Left ventricle myocardium inferior (tissue), 1 donor: ENCODE results near the gene DCST2. TPM values are rescaled to one million over a fixed set of nuclear protein-coding genes. Genes with fewer than 3 reads are reported as not detected.

ENCODE experiments used
- DNase-seq: peaks from one replicate; pipeline ENCODE4 v3.0.0-alpha.2; 2020
- H3K27ac ChIP-seq: fragments of 200-600 bp; replicated peaks from 2 replicates; pipeline ENCODE4 v1.8.0; 2021
- H3K27me3 ChIP-seq: fragments of 200-600 bp; 2 replicates; pipeline ENCODE4 v1.8.0; 2021; ENCODE audit warnings: low read depth
- H3K36me3 ChIP-seq: fragments of 200-600 bp; 2 replicates; pipeline ENCODE4 v1.8.0; 2021
- H3K4me1 ChIP-seq: fragments of 200-600 bp; 2 replicates; pipeline ENCODE4 v1.8.0; 2021
- H3K4me3 ChIP-seq: fragments of 200-600 bp; 2 replicates; pipeline ENCODE4 v1.8.0; 2021; ENCODE audit warnings: mild to moderate bottlenecking, moderate library complexity
- H3K9me3 ChIP-seq: fragments of 200-600 bp; replicated peaks from 2 replicates; pipeline ENCODE4 v1.8.0; 2021
- intact Hi-C: fragments of 100-400 bp; cut with micrococcal nuclease; formaldehyde crosslinking; loops from one replicate; pipeline ENCODE4 v1.11.0; 2022
- microRNA-seq: library from miRNA; unstranded; fragments of <30 nt; microRNA quantifications from one replicate; pipeline ENCODE4 v1.2.0, GENCODE V29; 2020
- total RNA-seq: library from RNA; stranded (reverse); fragmentation: NEBNext Ultra II Directional; extraction: Animal tissue kit (Norgen Biotek cat#: 25700); gene quantifications from one replicate; pipeline ENCODE4 v1.2.1, GENCODE V29; 2021
- TF ChIP-seq, protein P1 (sequence below): fragments of 200-600 bp; IDR thresholded peaks from 2 replicates; pipeline ENCODE4 v1.8.0; 2021; ENCODE audit warnings: antibody characterized with exemption, mild to moderate bottlenecking, borderline replicate concordance
- donor health status: DM: no; HTN: yes; CAD: no; lungs with severe emphysema.

DCST2 gene
- total RNA-seq, 1 donor from 2014 or later, result not detected

DNA sequence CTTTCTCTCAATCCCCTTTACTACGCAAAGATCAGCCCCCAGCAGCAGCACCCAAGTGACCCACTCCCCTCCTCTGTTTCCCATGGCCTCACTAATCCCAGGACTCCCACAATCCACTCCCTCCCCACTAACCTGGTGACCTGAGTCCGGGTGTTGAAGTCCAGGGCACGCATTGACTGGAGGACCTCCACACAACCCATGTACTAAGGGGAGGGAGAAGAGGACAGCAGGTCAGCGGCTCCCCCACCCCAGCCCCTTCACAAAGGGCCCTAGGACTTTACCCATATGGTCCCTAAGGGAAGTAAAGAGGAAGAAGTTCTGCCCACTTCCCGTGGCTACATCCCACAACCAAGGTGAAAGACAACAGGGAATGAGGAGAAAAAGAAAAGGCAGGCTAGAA is 64.3 kb downstream of the DCST2 start:
- Histone ChIP-seq H3K36me3 (peaks cover 49% of the 10 kb centered on the region), H3K4me3 (peak overlapping the region; percentile 82), H3K27me3 (no peaks in the 10 kb centered on the region), H3K27ac (peak overlapping the region; percentile 97), H3K9me3 (no peaks in the 10 kb centered on the region), H3K4me1 (peaks cover 74% of the 10 kb centered on the region)
- no peak for DNase-seq
- TF ChIP-seq, protein P1, sequence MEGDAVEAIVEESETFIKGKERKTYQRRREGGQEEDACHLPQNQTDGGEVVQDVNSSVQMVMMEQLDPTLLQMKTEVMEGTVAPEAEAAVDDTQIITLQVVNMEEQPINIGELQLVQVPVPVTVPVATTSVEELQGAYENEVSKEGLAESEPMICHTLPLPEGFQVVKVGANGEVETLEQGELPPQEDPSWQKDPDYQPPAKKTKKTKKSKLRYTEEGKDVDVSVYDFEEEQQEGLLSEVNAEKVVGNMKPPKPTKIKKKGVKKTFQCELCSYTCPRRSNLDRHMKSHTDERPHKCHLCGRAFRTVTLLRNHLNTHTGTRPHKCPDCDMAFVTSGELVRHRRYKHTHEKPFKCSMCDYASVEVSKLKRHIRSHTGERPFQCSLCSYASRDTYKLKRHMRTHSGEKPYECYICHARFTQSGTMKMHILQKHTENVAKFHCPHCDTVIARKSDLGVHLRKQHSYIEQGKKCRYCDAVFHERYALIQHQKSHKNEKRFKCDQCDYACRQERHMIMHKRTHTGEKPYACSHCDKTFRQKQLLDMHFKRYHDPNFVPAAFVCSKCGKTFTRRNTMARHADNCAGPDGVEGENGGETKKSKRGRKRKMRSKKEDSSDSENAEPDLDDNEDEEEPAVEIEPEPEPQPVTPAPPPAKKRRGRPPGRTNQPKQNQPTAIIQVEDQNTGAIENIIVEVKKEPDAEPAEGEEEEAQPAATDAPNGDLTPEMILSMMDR, result no peak
- intact Hi-C loops, result no loop called here

DNA sequence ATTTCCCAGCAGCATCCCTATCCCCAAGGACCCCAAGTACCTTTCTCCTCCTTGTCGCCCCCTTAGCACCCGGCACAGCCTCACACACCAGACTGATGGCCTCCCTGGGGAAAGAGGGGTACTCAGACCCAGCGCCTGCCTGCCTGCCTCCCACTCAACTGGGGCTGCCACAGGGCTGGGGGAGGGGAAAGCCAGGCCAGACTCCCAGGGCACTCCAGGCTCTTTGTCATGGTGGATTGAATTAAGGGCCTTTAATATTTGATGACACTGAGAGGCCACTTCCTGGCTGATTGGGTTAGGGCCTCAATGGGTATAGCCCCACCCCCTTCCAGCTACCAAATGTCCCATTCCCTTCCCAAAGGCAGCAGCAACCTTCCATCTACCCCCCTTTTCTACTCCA is 64.8 kb downstream of the DCST2 start:
- H3K4me3 ChIP-seq, result no peak overlapping the region
- intact Hi-C loops, result no loop called here
- TF ChIP-seq, protein P1, result no peak
- H3K36me3 ChIP-seq, result peaks cover 54% of the 10 kb centered on the region
- peak overlapping the region; percentile 97 for H3K27ac ChIP-seq
- H3K4me1 ChIP-seq, result peaks cover 70% of the 10 kb centered on the region
- no peaks in the 10 kb centered on the region for H3K9me3 ChIP-seq
- DNase-seq, result no peak
- no peaks in the 10 kb centered on the region for H3K27me3 ChIP-seq

Small RNA genes within 50 kb of the gene (microRNA-seq; reads per million reads assigned to microRNA genes)
- gene MIR4258, result not detected

Other genes with a start within 250 kb of the DCST2 start
- 4.8 TPM for gene KCNN3, start 163.5 kb downstream of the DCST2 start, total RNA-seq
- gene PMVK, start 97.1 kb downstream of the DCST2 start, total RNA-seq, result 46.5 TPM
- gene PBXIP1, start 77.7 kb downstream of the DCST2 start, total RNA-seq, result 52.3 TPM
- 12.9 TPM for gene PYGO2, start 72.0 kb downstream of the DCST2 start, total RNA-seq
- 43.0 TPM for gene SHC1, start 63.0 kb downstream of the DCST2 start, total RNA-seq
- gene CKS1B, start 59.1 kb downstream of the DCST2 start, total RNA-seq, result 17.8 TPM
- 30.1 TPM for gene FLAD1, start 50.4 kb downstream of the DCST2 start, total RNA-seq
- not detected for gene LENEP, start 40.2 kb downstream of the DCST2 start, total RNA-seq
- gene ZBTB7B, start 31.0 kb downstream of the DCST2 start, total RNA-seq, result 42.8 TPM
- not detected for gene DCST1, start within 50 bp of the DCST2 start, total RNA-seq
- gene ADAM15, start 17.5 kb upstream of the DCST2 start, total RNA-seq, result 82.1 TPM
- gene EFNA4, start 30.0 kb upstream of the DCST2 start, total RNA-seq, result 1.7 TPM
- 0.71 TPM for gene EFNA3, start 45.1 kb upstream of the DCST2 start, total RNA-seq
- 42.9 TPM for gene EFNA1, start 94.1 kb upstream of the DCST2 start, total RNA-seq
- 8.2 TPM for gene SLC50A1, start 102.1 kb upstream of the DCST2 start, total RNA-seq
- gene DPM3, start 106.8 kb upstream of the DCST2 start, total RNA-seq, result 54.5 TPM
- gene KRTCAP2, start 139.5 kb upstream of the DCST2 start, total RNA-seq, result 113 TPM
- 0.11 TPM for gene TRIM46, start 140.1 kb upstream of the DCST2 start, total RNA-seq
- 7.2 TPM for gene THBS3, start 174.1 kb upstream of the DCST2 start, total RNA-seq
- gene MTX1, start 174.9 kb upstream of the DCST2 start, total RNA-seq, result 18.0 TPM
- gene ENTREP3, start 221.7 kb upstream of the DCST2 start, total RNA-seq, result 13.9 TPM
- gene SCAMP3, start 228.6 kb upstream of the DCST2 start, total RNA-seq, result 57.1 TPM
- 18.1 TPM for gene CLK2, start 239.7 kb upstream of the DCST2 start, total RNA-seq
- 1.2 TPM for gene HCN3, start 243.7 kb upstream of the DCST2 start, total RNA-seq